Fibroblast of lung (primary cell): ENCODE data around the gene STRIP2.

Source experiments
- CTCF ChIP-seq, 2 donors: IDR thresholded peaks in 1 of 2; conservative IDR thresholded peaks in 1 of 2; 1 replicate in 1 of 2; 2 replicates in 1 of 2; pipeline ENCODE4 v1.5.1; 2011 to 2012; ENCODE audit warnings: low read length in 2 of 2, control low read depth in 1 of 2, inconsistent platforms in 1 of 2, low read depth in 1 of 2, mild to moderate bottlenecking in 1 of 2
- EZH2 ChIP-seq: IDR thresholded peaks from 2 replicates; pipeline ENCODE4 v1.5.1; 2012; ENCODE audit warnings: low read length, control low read depth, mild to moderate bottlenecking; ENCODE audit errors: missing control alignments

- TF ChIP-seq EZH2 (no peak), CTCF (conservative IDR thresholded peaks at IDR 0.05 in 1 of 2, IDR thresholded peaks at IDR 0.05 in 1 of 2; ENCODE audit: low read depth in 1 of 2, low read length in 2 of 2) (no peak)
Measured at GRCh38 chr7:129438281-129438838, 4.1 kb downstream of the STRIP2 start.
